GM13977 (cell line): Measurements from ENCODE around the gene HOXC5.

Experiments
- DNase-seq: peaks from one replicate; pipeline ENCODE4 v3.0.0; 2012; ENCODE audit warnings: low spot score
- CTCF ChIP-seq: IDR thresholded peaks from 2 replicates; pipeline ENCODE4 v1.5.1; 2012; ENCODE audit warnings: mild to moderate bottlenecking, control low read depth; ENCODE audit not compliant: insufficient read depth; ENCODE audit errors: extremely low read depth, missing control alignments
- in situ Hi-C: fragments of 300-500 bp; cut with MboI; formaldehyde crosslinking; loops from one replicate; pipeline ENCODE4 v1.12.0; 2022; ENCODE audit warnings: low sequenced_read_pairs, low pct_unique_long_range_greater_than_20kb, mixed read lengths, inconsistent platforms; ENCODE audit not compliant: unreplicated experiment

The HOXC5 gene

GRCh38 chr12:54033980-54034784 is 1.3 kb downstream of the HOXC5 start:
- no peak for TF ChIP-seq CTCF
- in situ Hi-C loops: loop anchor here (25.0 kb wide), 1 partner anchor 97 kb away; the partner anchor contains the start of gene HOXC13
- DNase-seq: no peak

- in situ Hi-C loops: loop anchor here (25.0 kb wide), 1 partner anchor 98 kb away; the partner anchor contains the start of gene HOXC13
- DNase-seq: no peak
- no peak for TF ChIP-seq CTCF
Observed at GRCh38 chr12:54034785-54035310, 2.0 kb downstream of the HOXC5 start.

DNA sequence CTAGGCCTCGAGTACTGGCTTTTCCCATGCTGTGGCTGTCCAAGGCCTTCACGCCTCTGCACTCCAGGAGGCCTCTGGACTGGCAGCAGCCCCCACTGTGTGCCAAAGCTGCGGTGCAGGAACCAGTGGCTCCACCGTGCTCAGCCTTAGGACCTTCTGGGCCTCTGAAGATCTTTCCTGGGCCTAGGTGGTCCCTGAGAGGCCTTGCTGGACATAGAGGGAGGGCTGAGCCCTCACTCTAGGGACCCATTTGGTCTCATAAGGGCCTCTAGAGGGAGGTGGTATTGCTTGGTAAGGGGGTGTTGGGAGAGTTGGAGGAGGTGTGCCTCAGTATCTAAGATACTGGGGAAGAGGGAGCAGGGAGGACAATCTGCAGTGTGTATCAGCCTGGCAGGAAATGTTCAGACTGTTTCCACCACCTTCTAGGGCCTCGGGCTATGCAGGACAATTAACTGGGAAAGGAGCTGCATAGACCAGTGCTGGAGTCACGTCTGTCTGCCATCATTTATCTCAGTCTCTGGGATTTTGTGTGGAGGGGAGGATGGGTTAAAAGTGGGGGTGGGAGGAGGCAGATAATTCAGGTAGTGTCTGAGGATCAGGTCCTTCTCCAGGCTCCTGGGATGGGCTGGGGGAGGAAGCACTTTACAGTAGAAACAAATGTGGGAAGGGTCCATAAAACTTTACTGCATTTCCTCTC is 2.9 kb downstream of the HOXC5 start:
- no peak for DNase-seq
- in situ Hi-C loops: loop anchor here (25.0 kb wide), 1 partner anchor 98 kb away; the partner anchor contains the start of gene HOXC13
- no peak for TF ChIP-seq CTCF

DNA sequence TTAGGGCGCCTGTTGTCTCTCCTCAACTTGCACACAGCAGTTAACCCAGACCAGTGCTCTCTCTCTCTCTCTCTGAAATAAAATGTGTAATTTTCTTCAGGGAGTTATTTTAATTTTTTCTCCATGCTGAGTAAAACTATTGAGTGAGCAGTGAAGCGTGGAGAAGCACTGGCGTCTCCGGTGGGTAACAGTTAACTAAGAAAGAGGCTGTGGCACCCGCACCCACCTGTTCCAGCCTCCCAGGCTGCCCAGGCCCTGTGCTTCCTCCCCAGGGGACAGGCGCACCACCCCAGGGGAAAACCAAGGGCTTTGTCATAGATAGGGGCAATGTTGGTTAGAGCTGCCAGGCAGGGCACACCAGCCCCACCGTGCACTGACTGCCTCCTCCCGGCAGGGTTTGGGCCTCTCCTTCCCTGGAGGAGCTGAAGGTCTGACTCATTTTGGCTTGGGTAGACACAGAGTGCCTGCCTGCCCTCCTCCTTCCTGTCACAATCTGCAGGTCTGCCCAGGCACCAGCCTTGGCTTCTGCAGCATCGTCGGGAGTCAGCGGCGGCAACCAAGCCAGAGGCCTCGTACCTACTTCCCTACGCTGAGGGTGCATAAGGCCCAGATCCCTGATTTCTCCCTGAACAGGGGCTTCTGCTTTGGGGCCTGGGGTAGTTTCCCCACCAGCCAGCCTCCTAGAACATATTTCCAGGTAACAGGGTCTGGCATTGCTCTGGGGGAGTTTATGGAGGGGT is 3.9 kb downstream of the HOXC5 start:
- no peak for TF ChIP-seq CTCF
- no peak for DNase-seq
- in situ Hi-C loops: loop anchor here (25.0 kb wide), 1 partner anchor 99 kb away; the partner anchor contains the start of gene HOXC13

- TF ChIP-seq CTCF: no peak
- no peak for DNase-seq
- in situ Hi-C loops: loop anchor here (25.0 kb wide), 1 partner anchor 100 kb away; the partner anchor contains the start of gene HOXC13
Observed at GRCh38 chr12:54037360-54038283, 4.8 kb downstream of the HOXC5 start.
